AG04450 (cell line): ENCODE measurements around the gene GRXCR1. TPM values are rescaled to one million over a fixed set of nuclear protein-coding genes. Genes with fewer than 3 reads are reported as not detected.

Experiments used
- CTCF ChIA-PET: fragments of 300-600, 350-600 bp; formaldehyde crosslinking; extraction: SDS; loops from one replicate; lab custom pipeline; 2022; ENCODE audit warnings: antibody characterized with exemption, inconsistent platforms; lab: Charles Lee
- POLR2A ChIA-PET: fragments of 350-600 bp; formaldehyde crosslinking; extraction: SDS; loops from one replicate; lab custom pipeline; 2021; ENCODE audit warnings: antibody characterized with exemption, inconsistent platforms; lab: Yijun Ruan, JAX
- DNase-seq: peaks from one replicate; pipeline ENCODE4 v3.0.0-alpha.2; 2011; ENCODE audit warnings: low read depth, low spot score
- H3K27ac ChIP-seq: one replicate; pipeline ENCODE4 v1.5.1; 2012; ENCODE audit warnings: low read depth, low read length, control low read depth
- H3K27me3 ChIP-seq: one replicate; pipeline ENCODE4 v1.6.0; 2012; ENCODE audit warnings: low read length; ENCODE audit not compliant: control insufficient read depth, insufficient read depth
- H3K4me3 ChIP-seq: 2 replicates; pipeline ENCODE4 v1.5.1; 2011; ENCODE audit warnings: mild to moderate bottlenecking, low read depth, low read length, control low read depth
- H3K9me3 ChIP-seq: 2 replicates; pipeline ENCODE4 v1.5.1; 2012; ENCODE audit warnings: low read length; ENCODE audit not compliant: control insufficient read depth, insufficient read depth
- polyA plus RNA-seq: library from polyadenylated mRNA; depleted of rRNA; stranded (reverse); fragments of >200 nt; gene quantifications from 2 replicates; pipeline ENCODE4 v1.2.3, GENCODE V29; 2011
- TF ChIP-seq, protein P1 (sequence below): IDR thresholded peaks from 2 replicates; pipeline ENCODE4 v1.5.1; 2011; ENCODE audit warnings: low read depth, low read length, control low read depth, inconsistent platforms

GRXCR1 gene
- polyA plus RNA-seq, 1 experiment = not detected

DNA sequence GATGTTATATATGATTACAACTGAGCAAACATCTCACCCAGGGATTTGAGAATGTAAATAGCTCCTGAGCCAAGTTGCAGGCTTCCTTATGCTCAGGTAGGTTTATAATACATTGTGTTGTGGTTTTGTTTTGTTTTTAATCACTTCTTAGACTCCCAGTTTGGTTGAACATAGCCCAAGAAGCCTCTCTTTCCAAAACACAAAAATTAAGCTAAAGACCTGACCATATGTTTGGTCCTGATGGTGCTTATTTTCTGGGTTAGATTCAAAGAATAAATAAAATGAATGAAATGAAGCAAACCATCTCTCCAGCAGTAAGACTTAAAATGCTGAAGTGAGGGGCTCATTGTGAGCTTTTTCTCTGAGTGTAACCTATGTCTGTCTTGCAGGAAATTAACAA lies 93.5 kb downstream of the GRXCR1 start:
- TF ChIP-seq, protein P1, sequence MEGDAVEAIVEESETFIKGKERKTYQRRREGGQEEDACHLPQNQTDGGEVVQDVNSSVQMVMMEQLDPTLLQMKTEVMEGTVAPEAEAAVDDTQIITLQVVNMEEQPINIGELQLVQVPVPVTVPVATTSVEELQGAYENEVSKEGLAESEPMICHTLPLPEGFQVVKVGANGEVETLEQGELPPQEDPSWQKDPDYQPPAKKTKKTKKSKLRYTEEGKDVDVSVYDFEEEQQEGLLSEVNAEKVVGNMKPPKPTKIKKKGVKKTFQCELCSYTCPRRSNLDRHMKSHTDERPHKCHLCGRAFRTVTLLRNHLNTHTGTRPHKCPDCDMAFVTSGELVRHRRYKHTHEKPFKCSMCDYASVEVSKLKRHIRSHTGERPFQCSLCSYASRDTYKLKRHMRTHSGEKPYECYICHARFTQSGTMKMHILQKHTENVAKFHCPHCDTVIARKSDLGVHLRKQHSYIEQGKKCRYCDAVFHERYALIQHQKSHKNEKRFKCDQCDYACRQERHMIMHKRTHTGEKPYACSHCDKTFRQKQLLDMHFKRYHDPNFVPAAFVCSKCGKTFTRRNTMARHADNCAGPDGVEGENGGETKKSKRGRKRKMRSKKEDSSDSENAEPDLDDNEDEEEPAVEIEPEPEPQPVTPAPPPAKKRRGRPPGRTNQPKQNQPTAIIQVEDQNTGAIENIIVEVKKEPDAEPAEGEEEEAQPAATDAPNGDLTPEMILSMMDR = no peak
- H3K9me3 ChIP-seq = peaks cover 9% of the 10 kb centered on the region
- DNase-seq = no peak
- no peak overlapping the region for H3K4me3 ChIP-seq
- POLR2A ChIA-PET = no interaction called here
- H3K27ac ChIP-seq = no peak overlapping the region
- H3K27me3 ChIP-seq = no peaks in the 10 kb centered on the region
- CTCF ChIA-PET = no interaction called here

DNA sequence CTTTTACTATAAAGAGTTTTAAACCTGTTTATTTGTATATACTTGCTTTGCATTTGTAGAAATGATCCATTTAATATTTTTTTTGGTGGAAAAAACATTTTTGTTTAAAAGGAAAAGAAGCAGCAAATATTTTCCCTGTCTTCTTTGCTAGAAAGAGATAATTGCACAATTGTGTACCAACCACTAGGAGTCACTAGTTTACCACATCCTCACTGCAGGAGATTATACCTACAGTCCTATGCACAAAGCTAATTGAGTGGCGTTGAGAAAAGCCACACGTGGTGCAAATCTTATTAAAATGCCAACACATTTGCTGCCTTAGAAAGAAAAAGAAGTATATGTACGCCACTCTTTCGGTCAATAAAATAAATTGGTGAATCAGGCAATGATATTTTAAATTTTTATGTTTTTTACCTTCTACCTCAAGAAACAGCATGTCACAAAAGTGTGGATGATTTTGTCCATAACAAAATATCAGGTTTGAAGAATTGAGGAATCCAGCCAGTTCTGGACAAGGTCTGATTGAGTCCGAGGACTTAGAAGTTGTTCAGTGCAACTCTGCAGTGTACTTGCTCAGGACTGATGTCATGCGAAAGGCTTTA lies 102.9 kb downstream of the GRXCR1 start:
- TF ChIP-seq, protein P1 = peak; percentile 76
- no peak overlapping the region for H3K27ac ChIP-seq
- H3K4me3 ChIP-seq = no peak overlapping the region
- H3K9me3 ChIP-seq = no peaks in the 10 kb centered on the region
- peak; percentile 1 for DNase-seq
- POLR2A ChIA-PET = no interaction called here
- no peaks in the 10 kb centered on the region for H3K27me3 ChIP-seq
- CTCF ChIA-PET = interaction anchor here (0.6 to 1.0 kb wide), 4 partner anchors 1631 to 1636 kb away, joined by 3 to 7 read pairs (median 4); no protein-coding TSS in a partner anchor

DNA sequence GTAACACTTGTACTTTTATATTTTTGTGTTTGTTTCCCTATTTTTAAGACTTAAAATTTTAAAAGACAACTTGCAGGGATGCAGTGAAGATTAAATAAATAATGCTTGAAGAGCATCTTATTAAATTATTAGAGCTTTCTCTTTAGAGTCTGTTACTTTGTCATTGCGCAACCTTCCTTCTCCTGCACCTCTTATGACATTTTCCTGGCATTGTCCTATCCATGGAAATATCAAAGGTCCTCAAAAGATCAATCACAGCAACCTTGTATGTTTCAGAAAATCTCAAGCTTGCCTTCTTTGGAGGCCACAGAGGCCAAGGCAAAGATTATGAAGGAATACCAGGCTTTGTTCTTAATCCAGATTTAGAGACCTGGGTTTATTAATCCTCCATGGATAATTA lies 116.3 kb downstream of the GRXCR1 start:
- Histone ChIP-seq H3K9me3 (peaks cover 6% of the 10 kb centered on the region; the same call in 1 of the 2 replicates), H3K27me3 (no peaks in the 10 kb centered on the region), H3K4me3 (no peak overlapping the region), H3K27ac (no peak overlapping the region)
- ChIA-PET POLR2A (no interaction called here), CTCF (no interaction called here)
- no peak for DNase-seq
- TF ChIP-seq, protein P1 = no peak

DNA sequence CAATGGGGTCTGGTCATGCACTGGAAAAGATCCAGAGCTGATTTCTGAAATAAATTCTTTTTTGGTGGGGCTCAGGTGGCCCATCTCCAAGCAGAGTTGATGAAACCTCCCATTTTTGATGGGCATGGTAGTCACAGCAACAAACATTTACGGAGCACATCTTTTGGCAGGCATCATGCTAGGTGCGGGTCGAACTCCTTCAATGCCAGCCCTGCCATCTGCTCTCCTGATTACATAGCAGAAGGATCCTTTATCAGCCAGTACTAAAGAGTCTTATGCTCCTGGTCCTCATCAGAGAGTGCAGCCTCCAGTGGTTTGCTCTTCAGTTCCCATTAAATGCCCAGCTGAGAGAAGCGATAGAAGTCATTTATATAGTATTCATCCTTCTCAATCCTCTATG lies 121.7 kb downstream of the GRXCR1 start:
- ChIA-PET POLR2A (no interaction called here), CTCF (no interaction called here)
- H3K9me3 ChIP-seq = no peaks in the 10 kb centered on the region

DNA sequence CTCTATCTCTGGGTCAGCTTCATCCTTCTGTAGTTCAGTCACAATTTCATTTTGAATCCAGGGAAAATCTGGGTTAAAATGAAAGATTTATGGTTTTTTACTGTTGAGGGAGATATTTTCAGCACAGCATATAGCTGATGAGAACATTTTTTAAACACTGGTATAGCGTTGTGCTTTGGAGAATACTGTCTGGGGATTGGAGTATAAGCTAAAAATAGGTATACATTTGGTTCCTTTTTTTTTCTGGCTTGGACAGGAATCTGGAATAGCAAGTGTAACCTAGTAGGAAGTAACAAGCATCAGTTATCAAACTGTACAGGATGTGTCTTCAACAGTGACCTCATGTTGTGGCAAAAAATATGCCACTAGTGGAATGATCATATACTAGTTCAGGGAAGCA lies 149.1 kb downstream of the GRXCR1 start:
- POLR2A ChIA-PET = no interaction called here
- TF ChIP-seq, protein P1 = no peak
- no peak for DNase-seq
- Histone ChIP-seq H3K27ac (no peak overlapping the region), H3K9me3 (no peaks in the 10 kb centered on the region), H3K27me3 (no peaks in the 10 kb centered on the region), H3K4me3 (no peak overlapping the region)
- CTCF ChIA-PET = no interaction called here

More for the DNA sequence above, 121.7 kb downstream of the GRXCR1 start:
- DNase-seq = no peak
- Histone ChIP-seq H3K27ac (no peak overlapping the region), H3K4me3 (no peak overlapping the region), H3K27me3 (no peaks in the 10 kb centered on the region)
- TF ChIP-seq, protein P1 = no peak
